ENCODE measurements around the gene SOX6.

- TF ChIP-seq, protein P1, sequence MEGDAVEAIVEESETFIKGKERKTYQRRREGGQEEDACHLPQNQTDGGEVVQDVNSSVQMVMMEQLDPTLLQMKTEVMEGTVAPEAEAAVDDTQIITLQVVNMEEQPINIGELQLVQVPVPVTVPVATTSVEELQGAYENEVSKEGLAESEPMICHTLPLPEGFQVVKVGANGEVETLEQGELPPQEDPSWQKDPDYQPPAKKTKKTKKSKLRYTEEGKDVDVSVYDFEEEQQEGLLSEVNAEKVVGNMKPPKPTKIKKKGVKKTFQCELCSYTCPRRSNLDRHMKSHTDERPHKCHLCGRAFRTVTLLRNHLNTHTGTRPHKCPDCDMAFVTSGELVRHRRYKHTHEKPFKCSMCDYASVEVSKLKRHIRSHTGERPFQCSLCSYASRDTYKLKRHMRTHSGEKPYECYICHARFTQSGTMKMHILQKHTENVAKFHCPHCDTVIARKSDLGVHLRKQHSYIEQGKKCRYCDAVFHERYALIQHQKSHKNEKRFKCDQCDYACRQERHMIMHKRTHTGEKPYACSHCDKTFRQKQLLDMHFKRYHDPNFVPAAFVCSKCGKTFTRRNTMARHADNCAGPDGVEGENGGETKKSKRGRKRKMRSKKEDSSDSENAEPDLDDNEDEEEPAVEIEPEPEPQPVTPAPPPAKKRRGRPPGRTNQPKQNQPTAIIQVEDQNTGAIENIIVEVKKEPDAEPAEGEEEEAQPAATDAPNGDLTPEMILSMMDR (IDR thresholded peaks at IDR 0.05): no peak
- TF ChIP-seq POLR2AphosphoS5 (IDR thresholded peaks at IDR 0.05): no peak
- no peak for TF ChIP-seq POLR2A (IDR thresholded peaks at IDR 0.05)
These were observed 277.4 kb downstream of the SOX6 start for GRCh38 chr11:16078936-16079335.

All from prostate gland (tissue), 2 donors.